NCI-H146 (cell line): ENCODE results near the gene GRIN3A.
"Not testable (repeated sequence)": the region's sequence is repeated elsewhere in the genome, so short reads cannot be mapped to it uniquely, and the experiment has no call there.

Experiments
- DNase-seq: peaks from one replicate; lab custom pipeline; 2025; lab: John Stamatoyannopoulos, UW

Gene GRIN3A

DNA sequence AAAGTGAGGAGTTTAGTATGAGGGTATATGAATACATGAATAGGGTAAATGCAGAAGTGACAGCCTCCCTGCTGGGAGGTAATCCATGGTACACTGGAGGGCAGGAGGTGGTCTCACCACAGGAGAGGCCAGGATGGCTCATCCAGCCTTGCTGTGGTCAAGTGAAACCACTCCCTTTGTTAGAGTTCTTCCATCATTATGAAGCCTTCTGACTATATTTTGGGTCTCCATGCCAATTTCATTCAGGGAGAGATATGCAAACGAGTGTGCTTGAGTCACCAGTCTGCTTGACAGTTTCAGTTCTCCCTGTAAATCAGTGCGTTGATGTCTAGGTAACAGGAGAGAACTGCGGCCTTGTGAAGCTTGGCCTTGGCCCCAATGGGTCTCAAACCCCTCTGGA, 160.1 kb downstream of the GRIN3A start:
- peak; percentile 25 for DNase-seq

GRCh38 chr9:101574731-101575333, 163.6 kb downstream of the GRIN3A start:
- DNase-seq, result no peak

DNA sequence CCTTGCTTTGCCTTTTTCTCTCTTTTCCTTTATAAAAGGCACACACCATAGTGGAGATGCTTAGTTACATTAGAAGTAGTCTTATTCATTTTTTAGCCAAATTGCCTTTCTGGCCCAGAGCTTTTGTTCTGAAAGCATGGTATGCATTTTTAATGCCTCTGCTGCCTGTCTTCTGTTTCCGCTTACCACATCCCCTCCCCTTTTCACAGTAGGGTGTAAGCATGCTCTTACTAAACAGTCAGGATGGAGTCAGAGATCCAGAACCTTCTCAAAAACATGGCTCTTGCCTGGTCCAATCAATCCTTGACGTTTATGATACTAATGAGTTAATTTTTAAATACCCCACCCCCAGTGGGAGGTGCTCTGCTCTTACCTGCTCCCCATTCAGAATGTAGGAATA, 166.1 kb downstream of the GRIN3A start:
- DNase-seq, result no peak

- DNase-seq, result no peak
These were observed 167.3 kb downstream of the GRIN3A start for GRCh38 chr9:101571114-101571513.

GRCh38 chr9:101569741-101570501, 168.5 kb downstream of the GRIN3A start:
- DNase-seq, result no peak

- no peak for DNase-seq
These were observed 170.6 kb downstream of the GRIN3A start for GRCh38 chr9:101567725-101568350.

DNA sequence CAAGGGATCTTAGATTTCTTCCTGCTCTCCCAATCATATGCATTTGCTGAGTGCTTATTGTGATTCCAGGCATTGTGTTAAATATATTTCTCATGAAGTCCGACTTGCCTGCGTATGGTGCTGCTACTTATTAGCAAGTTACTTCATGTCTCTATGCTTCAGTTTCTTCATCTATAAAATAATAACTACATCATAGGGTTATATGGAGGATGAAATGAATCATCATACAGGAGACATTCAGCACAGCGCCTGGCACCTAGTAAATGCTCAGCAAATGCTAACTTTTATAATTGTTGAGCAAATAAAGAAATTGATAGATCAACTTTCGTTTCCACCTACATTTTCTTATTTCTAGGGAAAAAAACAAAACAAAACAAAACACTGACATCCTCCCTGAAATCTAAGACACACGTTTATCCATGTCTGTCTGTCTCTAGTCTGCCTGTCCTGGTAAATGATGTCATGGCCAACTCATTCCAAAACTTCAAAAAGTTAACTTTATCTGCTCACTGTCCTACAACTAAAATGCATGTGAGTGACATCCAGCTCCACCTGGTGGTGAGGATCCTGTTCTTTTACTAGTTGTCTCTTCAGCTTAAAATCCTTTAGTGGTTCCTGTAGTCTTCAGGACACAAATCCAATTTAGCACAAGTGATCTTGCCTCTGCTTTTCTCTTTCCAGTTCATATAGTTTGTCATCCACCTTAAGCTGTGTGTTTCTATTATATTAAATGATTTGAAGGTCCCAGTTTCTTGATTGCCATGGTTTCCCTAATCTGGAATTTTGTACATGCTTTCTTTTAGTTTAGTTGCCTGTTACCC, 171.3 kb downstream of the GRIN3A start:
- DNase-seq, result no peak

GRCh38 chr9:101564252-101564651, 174.2 kb downstream of the GRIN3A start:
- DNase-seq, result no peak

DNA sequence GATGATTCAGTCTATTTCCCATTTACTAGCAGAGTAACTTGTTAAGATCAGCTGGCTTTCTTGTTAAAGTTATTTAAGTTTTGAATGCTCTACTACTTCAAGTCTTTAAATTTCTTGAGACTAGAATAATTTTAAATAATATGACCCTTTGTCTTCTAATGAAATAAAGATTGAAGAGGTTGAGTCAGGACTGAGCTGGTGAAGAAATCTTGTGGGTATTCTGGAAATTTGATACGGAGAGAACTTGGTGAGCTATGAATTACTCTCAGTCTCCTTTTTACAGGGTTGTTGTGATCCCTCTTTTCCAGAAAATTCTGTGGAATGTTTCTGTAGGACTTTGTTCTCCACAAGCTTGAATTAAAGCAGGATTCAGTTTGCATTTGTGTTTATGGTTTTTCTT, 175.5 kb downstream of the GRIN3A start:
- DNase-seq, result no peak

GRCh38 chr9:101561740-101562139, 176.7 kb downstream of the GRIN3A start:
- DNase-seq, result no peak

- not testable (repeated sequence) for DNase-seq
These were observed 188.9 kb downstream of the GRIN3A start for GRCh38 chr9:101549472-101550098.

DNA sequence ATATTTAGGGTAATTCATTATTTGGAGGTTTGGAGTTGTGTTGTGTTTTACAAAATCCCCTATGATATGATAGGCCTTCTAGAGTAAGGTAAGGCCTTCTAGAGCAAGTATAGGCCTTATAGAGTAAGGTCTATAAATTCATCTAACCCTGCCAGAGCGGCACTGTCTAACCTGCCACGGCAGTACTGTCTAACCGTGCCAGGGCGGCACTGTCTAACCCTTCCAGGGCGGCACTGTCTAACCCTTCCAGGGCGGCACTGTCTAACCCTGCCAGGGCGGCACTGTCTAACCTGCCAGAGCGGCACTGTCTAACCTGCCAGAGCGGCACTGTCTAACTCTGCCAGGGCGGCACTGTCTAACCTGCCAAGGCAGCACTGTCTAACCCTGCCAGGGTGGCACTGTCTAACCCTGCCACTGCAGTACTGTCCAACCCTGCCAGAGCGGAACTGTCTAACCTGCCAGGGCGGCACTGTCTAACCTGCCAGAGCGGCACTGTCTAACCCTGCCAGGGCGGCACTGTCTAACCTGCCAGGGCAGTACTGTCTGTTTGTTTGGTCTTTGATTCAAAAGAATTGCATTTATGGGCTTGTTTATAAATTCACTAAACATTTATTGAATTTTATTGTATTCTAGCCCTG, 195.2 kb downstream of the GRIN3A start:
- no peak for DNase-seq

DNA sequence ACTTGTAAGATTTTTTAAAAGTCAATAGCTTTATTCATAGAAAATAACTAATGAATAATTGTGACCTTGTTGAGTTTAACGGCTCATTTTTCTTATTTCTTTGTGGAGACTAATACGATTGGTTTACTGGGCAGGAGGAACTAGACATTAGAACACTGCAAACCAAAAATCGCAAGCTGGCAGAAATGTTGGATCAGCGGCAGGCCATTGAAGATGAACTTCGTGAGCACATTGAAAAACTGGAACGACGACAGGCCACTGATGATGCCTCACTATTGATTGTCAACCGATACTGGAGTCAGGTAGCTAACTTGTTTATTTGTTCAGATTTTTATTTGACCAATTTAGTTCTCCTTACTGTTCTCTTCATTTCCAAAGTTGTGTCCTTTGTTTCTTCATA, 198.4 kb downstream of the GRIN3A start:
- DNase-seq, result no peak

DNA sequence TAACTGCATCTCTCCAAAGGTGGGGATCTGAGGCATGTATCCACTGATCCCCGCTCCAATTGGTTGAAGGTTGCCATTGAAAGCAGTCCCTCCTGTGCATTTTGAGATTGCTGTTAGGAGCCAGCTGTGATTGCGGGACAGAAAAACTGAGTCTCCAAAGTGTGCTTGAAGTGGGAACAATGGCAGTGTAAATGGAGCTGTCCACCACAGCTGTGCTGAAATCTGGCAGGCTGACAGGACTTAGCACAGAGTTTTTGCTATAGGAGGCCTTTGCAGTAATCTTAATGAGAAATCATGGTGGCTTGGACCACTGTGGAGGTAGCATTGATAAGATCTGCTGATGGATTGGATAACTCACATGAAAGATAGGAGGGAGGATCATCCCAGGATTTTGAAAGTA, 201.5 kb downstream of the GRIN3A start:
- DNase-seq, result no peak

DNA sequence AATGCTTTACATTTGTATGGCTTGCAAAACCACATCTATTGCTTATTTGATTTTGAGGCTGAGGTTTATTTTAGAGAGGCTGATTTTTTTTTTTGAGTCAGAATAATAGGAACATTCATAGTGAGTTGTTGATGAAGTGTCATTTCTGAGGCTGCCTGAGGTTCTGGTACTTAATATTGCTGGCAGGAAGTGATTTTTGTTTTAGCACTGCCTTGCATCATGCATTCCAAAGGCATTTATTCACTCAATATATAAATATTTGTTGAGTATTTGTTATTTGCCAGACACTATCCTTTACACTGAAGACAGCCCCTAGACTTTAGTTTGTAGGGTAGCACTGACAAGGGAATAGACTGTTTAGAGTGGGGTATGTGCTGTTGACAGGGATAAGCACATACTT, 202.1 kb downstream of the GRIN3A start:
- no peak for DNase-seq

GRCh38 chr9:101533334-101534204, 204.9 kb downstream of the GRIN3A start, which contains the start of gene RNF20:
TSS of gene RNF20 (plus strand) at chr9:101533853. CDS start at chr9:101535424, 1,571 bp downstream.
- DNase-seq, result peak; percentile 97

DNA sequence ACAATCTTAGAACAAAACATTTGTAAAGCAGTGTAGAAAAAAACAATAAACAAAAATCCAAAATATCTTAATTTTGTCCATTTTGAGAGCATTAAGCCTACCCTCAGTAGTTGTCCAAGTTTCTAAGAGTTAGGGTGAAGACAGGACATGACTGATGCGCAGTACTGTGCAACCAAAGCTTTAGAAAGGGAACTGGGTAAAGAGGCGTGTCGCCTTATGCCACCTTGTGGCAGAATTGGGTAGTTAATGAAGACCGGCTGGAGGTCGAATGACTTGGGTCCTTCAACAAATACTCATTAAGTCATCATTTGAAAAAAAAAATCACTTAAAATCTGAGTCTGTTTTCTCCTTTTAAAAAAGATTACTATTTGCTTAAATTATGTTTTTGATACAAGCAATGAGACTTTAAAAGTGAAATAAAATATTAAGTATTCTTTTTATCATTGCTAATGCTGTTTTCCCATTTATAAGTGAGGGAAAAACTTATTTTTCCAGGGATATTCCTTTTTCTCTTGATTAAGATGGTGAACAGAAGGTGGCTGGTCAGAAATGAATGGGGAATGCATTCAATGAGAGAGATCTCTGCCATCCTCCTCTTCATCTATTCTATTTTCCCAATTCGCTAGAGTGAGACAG, 208.3 kb downstream of the GRIN3A start:
- peak; percentile 46 for DNase-seq

DNA sequence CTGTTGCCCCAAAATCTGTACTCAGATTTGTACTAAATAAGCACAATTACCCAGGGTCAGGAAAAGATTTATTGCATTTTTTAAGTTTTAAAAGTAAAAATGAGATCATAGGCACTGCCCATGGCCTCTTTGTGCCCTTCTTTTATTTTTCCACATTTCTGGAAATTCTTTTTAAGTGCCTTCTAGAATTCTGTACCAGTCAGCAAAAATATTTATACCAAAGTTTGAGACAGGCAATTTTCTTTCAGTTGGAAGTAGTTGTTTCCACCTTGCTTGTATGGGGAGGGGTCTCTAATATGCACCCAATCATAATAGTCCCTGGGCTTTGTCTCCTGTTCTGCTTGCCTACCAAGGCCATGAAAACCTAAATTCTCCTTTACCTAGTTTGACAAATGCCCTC, 210.4 kb downstream of the GRIN3A start:
- no peak for DNase-seq

GRCh38 chr9:101527066-101527465, 211.4 kb downstream of the GRIN3A start:
- DNase-seq, result no peak

DNA sequence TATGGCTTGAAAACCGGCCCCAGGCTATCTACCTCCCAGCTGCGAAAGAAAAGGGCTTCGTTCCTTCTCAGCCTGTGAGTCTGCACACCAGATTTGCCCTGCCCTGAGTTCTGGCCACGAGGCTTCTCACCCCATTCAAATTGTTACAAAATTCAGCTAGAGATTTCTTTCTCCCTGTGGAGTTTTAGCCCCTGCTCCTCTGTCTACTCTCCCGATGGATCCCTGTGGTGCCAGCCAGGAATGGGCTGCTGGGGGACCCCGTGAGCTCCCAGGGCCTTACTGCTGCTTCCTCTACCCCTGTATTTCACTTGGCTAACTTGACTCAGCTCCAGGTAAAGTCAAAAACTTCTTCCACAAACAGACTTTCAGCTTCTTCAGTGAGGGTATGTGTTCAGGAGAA, 214.1 kb downstream of the GRIN3A start:
- no peak for DNase-seq
